Endodermal cell (in vitro differentiated cells): ENCODE data around the gene WWC2. TPM values are rescaled to one million over a fixed set of nuclear protein-coding genes. Genes with fewer than 3 reads are reported as not detected.
A peak's percentile ranks its signal among the peaks of the same experiment; 100 is the strongest.
"Not testable (repeated sequence)": the region's sequence is repeated elsewhere in the genome, so short reads cannot be mapped to it uniquely, and the experiment has no call there.

Experiments used
- DNase-seq: peaks from one replicate; pipeline ENCODE4 v3.0.0-alpha.2; 2017
- H3K27ac ChIP-seq: 2 replicates; pipeline ENCODE4 v1.5.1; 2013; ENCODE audit warnings: mild to moderate bottlenecking, low read depth, low read length, moderate library complexity
- H3K27me3 ChIP-seq: 2 replicates; pipeline ENCODE4 v1.6.1; 2013; ENCODE audit warnings: mild to moderate bottlenecking, low read length, moderate library complexity; ENCODE audit not compliant: insufficient read depth, control insufficient read depth, poor library complexity, severe bottlenecking
- H3K36me3 ChIP-seq: 2 replicates; pipeline ENCODE4 v1.7.0; 2013; ENCODE audit warnings: mild to moderate bottlenecking, low read length, moderate library complexity; ENCODE audit not compliant: control insufficient read depth, insufficient read depth
- H3K4me1 ChIP-seq: one replicate; pipeline ENCODE4 v1.7.0; 2013; ENCODE audit warnings: low read length; ENCODE audit not compliant: control insufficient read depth, insufficient read depth
- H3K4me3 ChIP-seq: 2 replicates; pipeline ENCODE4 v1.5.1; 2013; ENCODE audit warnings: mild to moderate bottlenecking, low read length, moderate library complexity
- H3K9ac ChIP-seq: 2 replicates; pipeline ENCODE4 v1.6.1; 2013; ENCODE audit warnings: mild to moderate bottlenecking, low read length, moderate library complexity; ENCODE audit not compliant: poor library complexity, severe bottlenecking; ENCODE audit errors: extremely low read depth
- H3K9me3 ChIP-seq: 2 replicates; pipeline ENCODE4 v1.6.1; 2013; ENCODE audit warnings: mild to moderate bottlenecking, low read length, moderate library complexity; ENCODE audit not compliant: control insufficient read depth
- H3K27ac Mint-ChIP-seq: 2 replicates; pipeline ENCODE4 v1.8.0; 2020; ENCODE audit warnings: mixed read lengths
- H3K27me3 Mint-ChIP-seq: 2 replicates; pipeline ENCODE4 v1.8.0; 2021; ENCODE audit warnings: mild to moderate bottlenecking, mixed read lengths; ENCODE audit not compliant: insufficient read depth
- H3K36me3 Mint-ChIP-seq: 2 replicates; pipeline ENCODE4 v1.8.0; 2020; ENCODE audit warnings: low read depth, mixed read lengths
- H3K4me1 Mint-ChIP-seq: 2 replicates; pipeline ENCODE4 v1.8.0; 2020; ENCODE audit warnings: mixed read lengths
- H3K4me3 Mint-ChIP-seq: 2 replicates; pipeline ENCODE4 v1.8.0; 2020; ENCODE audit warnings: mild to moderate bottlenecking, moderate library complexity, mixed read lengths
- H3K9me3 Mint-ChIP-seq: 2 replicates; pipeline ENCODE4 v1.8.0; 2020; ENCODE audit warnings: mild to moderate bottlenecking, mixed read lengths
- CTCF ChIP-seq: fragments of 200-600 bp; sonication (generic); conservative IDR thresholded peaks from 2 replicates; pipeline ENCODE4 v1.5.0; 2021; ENCODE audit warnings: antibody characterized with exemption, mild to moderate bottlenecking
- WGBS, 2 experiments: methylation state at CpG; one replicate each; pipeline versions ENCODE4 v1.1.5 to v1.1.7; 2013; ENCODE audit warnings: missing lambda C conversion rate in 2 of 2, mixed read lengths in 1 of 2; ENCODE audit not compliant: insufficient coverage in 1 of 2, insufficient read length in 1 of 2; 5-methylcytosine and 5-hydroxymethylcytosine counted together
- total RNA-seq, 2 donors: library from RNA; stranded (reverse); fragmentation: NEBNext Ultra II Directional in 1 of 2; extraction: Animal tissue kit (Norgen Biotek cat#: 25700) in 1 of 2; gene quantifications; 2 replicates in 1 of 2; 3 replicates in 1 of 2; pipeline ENCODE4 v1.2.1, GENCODE V29; 2021

Gene WWC2
- total RNA-seq, 2 donors from 2014 or later, result 98.2 to 108 TPM

GRCh38 chr4:183111452-183111885, 12.4 kb downstream of the WWC2 start:
- WGBS, 2 experiments, result 89 to 93% methylated on average over 3 to 4 of the region's 4 CpGs
- Histone ChIP-seq H3K4me1 (peaks cover 5% of the 10 kb centered on the region), H3K4me3 (no peak overlapping the region), H3K36me3 (peaks cover 7% of the 10 kb centered on the region), H3K27ac (no peak overlapping the region), H3K9me3 (no peaks in the 10 kb centered on the region), H3K27me3 (no peaks in the 10 kb centered on the region), H3K9ac (no peak overlapping the region)
- peaks cover 66% of the 10 kb centered on the region for H3K4me1 Mint-ChIP-seq
- no peak for DNase-seq
- H3K27me3 Mint-ChIP-seq, result no peaks in the 10 kb centered on the region
- H3K27ac Mint-ChIP-seq, result peak overlapping the region; percentile 18
- H3K36me3 Mint-ChIP-seq, result peaks cover 3% of the 10 kb centered on the region
- no peaks in the 10 kb centered on the region for H3K9me3 Mint-ChIP-seq
- TF ChIP-seq CTCF, result no peak
- H3K4me3 Mint-ChIP-seq, result no peak overlapping the region

DNA sequence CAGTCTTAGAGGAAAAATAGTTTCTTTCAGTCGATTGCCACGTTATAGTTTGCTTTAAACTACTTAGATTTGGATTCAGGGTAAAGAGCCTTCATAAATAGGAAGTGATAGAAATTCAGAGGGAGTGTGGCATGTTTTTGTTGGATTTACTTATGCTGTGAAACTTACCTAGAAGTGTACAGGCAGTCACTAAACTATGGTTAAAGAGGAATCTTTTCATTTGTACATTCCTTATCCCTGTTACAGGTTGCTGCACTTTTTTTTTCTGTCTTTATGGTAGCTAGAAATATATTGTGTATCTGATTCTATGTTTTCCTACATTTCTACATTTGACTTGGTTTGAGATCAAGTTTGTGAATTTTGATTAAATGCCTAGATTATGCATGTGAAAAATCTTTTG, 19.1 kb downstream of the WWC2 start:
- H3K9ac ChIP-seq, result peak overlapping the region; percentile 65
- Mint-ChIP-seq H3K4me1 (peaks cover 41% of the 10 kb centered on the region), H3K27ac (peak overlapping the region; percentile 94), H3K4me3 (no peak overlapping the region), H3K36me3 (no peaks in the 10 kb centered on the region), H3K27me3 (no peaks in the 10 kb centered on the region), H3K9me3 (no peaks in the 10 kb centered on the region)
- H3K9me3 ChIP-seq, result no peaks in the 10 kb centered on the region
- WGBS, 2 experiments, result 88% methylated on average over 2 of the region's 2 CpGs; no CpG with 5 or more reads in 1 of the 2 experiments
- DNase-seq, result no peak
- peak overlapping the region; percentile 94 for H3K27ac ChIP-seq
- peaks cover 4% of the 10 kb centered on the region for H3K36me3 ChIP-seq
- H3K27me3 ChIP-seq, result no peaks in the 10 kb centered on the region
- H3K4me3 ChIP-seq, result peak overlapping the region; percentile 53
- no peak for TF ChIP-seq CTCF
- peaks cover 15% of the 10 kb centered on the region for H3K4me1 ChIP-seq

- DNase-seq, result no peak
- 0 to 18% methylated on average over 1 to 3 of the region's 3 CpGs for WGBS, 2 experiments
- Histone ChIP-seq H3K9ac (peak overlapping the region; percentile 65), H3K9me3 (no peaks in the 10 kb centered on the region), H3K27me3 (no peaks in the 10 kb centered on the region), H3K4me3 (peak overlapping the region; percentile 53), H3K27ac (peak overlapping the region; percentile 94), H3K36me3 (peaks cover 4% of the 10 kb centered on the region), H3K4me1 (peaks cover 15% of the 10 kb centered on the region)
- no peaks in the 10 kb centered on the region for H3K9me3 Mint-ChIP-seq
- no peaks in the 10 kb centered on the region for H3K27me3 Mint-ChIP-seq
- peaks cover 36% of the 10 kb centered on the region for H3K4me1 Mint-ChIP-seq
- peak overlapping the region; percentile 94 for H3K27ac Mint-ChIP-seq
- H3K36me3 Mint-ChIP-seq, result no peaks in the 10 kb centered on the region
- no peak overlapping the region for H3K4me3 Mint-ChIP-seq
- no peak for TF ChIP-seq CTCF
Measured at GRCh38 chr4:183118585-183118984, 19.5 kb downstream of the WWC2 start.

DNA sequence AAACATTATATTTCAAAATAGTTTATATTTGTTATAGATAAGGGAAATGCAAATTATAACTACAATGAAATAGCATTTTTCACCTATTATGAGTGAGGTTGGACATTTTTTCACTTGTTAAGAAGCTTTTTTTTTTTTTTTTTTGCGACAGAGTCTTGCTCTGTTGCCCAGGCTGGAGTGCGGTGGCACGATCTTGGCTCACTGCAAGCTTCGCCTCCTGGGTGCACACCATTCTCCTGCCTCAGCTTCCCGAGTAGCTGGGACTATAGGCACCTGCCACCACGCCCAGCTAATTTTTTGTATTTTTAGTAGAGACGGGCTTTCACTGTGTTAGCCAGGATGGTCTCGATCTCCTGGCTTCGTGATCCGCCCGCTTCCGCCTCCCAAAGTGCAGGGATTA, 22.6 kb downstream of the WWC2 start:
- H3K4me1 ChIP-seq, result peaks cover 15% of the 10 kb centered on the region
- H3K4me1 Mint-ChIP-seq, result peaks cover 25% of the 10 kb centered on the region
- H3K27ac ChIP-seq, H3K9ac ChIP-seq, H3K27me3 Mint-ChIP-seq, H3K9me3 Mint-ChIP-seq, H3K4me3 ChIP-seq, H3K4me3 Mint-ChIP-seq, H3K27me3 ChIP-seq, H3K36me3 Mint-ChIP-seq, H3K36me3 ChIP-seq, H3K27ac Mint-ChIP-seq, DNase-seq, H3K9me3 ChIP-seq: not testable (repeated sequence)
- 82 to 98% methylated on average over 3 to 12 of the region's 12 CpGs for WGBS, 2 experiments
